Activated CD8-positive, alpha-beta T cell treated with anti-CD3 and anti-CD28 coated beads, Interleukin-2, amount 10 ng/mL, durations not matched to agents 7 days and 5 days (primary cell): Measurements from ENCODE around the gene TEAD1. TPM values are rescaled to one million over a fixed set of nuclear protein-coding genes. Genes with fewer than 3 reads are reported as not detected.

Source experiments
- ATAC-seq: fragments of 150-1000 bp; cut with Tn5 transposase; one replicate; pipeline ENCODE4 v1.10.0; 2021; ENCODE audit warnings: moderate library complexity
- CTCF ChIA-PET: fragments of 350-600 bp; sonication (Branson Sonifier 250); formaldehyde crosslinking; loops from one replicate; lab custom pipeline; 2021; ENCODE audit warnings: antibody characterized with exemption; lab: Charles Lee
- POLR2A ChIA-PET: fragments of 350-600 bp; sonication (Branson Sonifier 250); formaldehyde crosslinking; loops from one replicate; lab custom pipeline; 2021; ENCODE audit warnings: antibody characterized with exemption; lab: Charles Lee
- DNase-seq: peaks from one replicate; pipeline ENCODE4 v3.0.0-alpha.2; 2020
- H3K27ac Mint-ChIP-seq: one replicate; pipeline ENCODE4 v1.8.0; 2021; ENCODE audit warnings: mild to moderate bottlenecking, mixed read lengths
- H3K27me3 Mint-ChIP-seq: one replicate; pipeline ENCODE4 v1.8.0; 2021; ENCODE audit warnings: low read depth, mixed read lengths
- H3K36me3 Mint-ChIP-seq: one replicate; pipeline ENCODE4 v1.8.0; 2021; ENCODE audit warnings: low read depth, mixed read lengths
- H3K4me1 Mint-ChIP-seq: one replicate; pipeline ENCODE4 v1.8.0; 2021; ENCODE audit warnings: low read depth, mixed read lengths
- H3K4me3 Mint-ChIP-seq: one replicate; pipeline ENCODE4 v1.8.0; 2021; ENCODE audit warnings: mild to moderate bottlenecking, mixed read lengths
- H3K9me3 Mint-ChIP-seq: one replicate; pipeline ENCODE4 v1.8.0; 2022; ENCODE audit warnings: mixed read lengths; ENCODE audit not compliant: insufficient read depth
- total RNA-seq, 2 experiments: library from RNA; stranded (reverse); gene quantifications; one replicate each; pipeline ENCODE4 v1.2.3, GENCODE V29; 2021

TEAD1 gene
- total RNA-seq, 2 experiments from 2014 or later, result 0.05 TPM; not detected in 1

DNA sequence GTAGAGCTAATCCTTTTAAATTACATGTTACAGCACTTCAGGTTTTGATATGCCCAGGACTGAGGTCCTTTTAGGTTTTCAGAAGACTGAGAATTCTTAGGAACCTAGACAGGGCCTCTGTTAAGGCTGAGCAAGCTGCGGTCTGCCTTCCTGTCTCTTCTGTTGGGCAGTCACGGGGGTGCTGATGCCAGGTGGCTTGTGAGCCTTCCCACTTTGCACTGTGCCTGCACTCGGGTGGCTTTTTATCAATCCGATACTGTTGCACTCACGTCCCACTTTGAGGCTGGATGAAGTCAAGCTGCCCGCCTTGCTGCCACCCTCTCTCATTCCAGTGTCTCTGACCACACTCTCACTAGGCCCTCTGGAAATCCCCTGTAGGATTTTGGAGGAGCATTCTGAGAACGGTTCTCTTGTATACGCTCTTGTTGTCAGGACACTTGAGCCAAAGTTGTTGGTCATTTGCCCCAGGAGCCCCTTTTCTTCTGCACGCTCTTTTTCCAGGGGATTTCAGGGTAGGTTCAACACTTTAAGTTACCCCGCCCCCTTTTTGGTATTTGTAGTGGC lies 141.8 kb downstream of the TEAD1 start:
- Mint-ChIP-seq H3K27me3 (peaks cover 21% of the 10 kb centered on the region), H3K36me3 (no peaks in the 10 kb centered on the region), H3K27ac (no peak overlapping the region), H3K4me1 (peaks cover 25% of the 10 kb centered on the region), H3K9me3 (no peaks in the 10 kb centered on the region), H3K4me3 (no peak overlapping the region)
- CTCF ChIA-PET, result interaction anchor here (2.2 kb wide), 1 partner anchor 73 kb away, joined by 5 read pairs; no protein-coding TSS in a partner anchor
- DNase-seq (no peak), ATAC-seq (no peak)
- POLR2A ChIA-PET, result interaction anchor here (0.6 kb wide), 1 partner anchor 15 kb away, joined by 3 read pairs; no protein-coding TSS in a partner anchor

DNA sequence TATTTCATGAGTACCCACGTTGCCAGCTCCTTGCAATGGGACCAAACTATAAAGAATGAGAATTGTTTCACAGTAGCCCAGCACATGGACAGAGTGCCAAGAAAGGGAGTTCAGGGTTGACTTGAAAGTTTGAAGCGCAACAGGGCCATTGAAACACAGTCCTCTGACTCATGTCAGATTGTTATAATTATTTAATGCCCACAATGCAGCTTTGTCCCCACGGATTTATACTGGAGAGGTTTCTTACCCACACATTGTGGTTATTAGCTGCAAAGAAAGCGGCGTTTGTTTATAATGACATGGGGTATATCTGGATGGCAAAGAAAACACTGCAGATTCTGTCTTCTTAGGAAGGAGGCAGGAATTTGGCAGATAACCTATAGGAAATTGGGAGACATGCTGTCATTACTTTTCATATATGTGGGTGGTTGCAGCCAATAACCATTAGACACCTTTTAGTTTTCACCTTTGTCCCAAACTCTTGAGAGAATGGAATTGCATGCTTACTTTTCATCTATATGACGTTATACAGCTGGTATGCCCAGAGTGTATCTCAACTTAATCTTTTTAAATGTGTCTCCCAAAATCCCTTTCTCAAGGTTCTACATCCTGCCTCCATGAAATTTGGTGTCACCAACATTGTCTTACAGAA lies 143.6 kb downstream of the TEAD1 start:
- H3K27me3 Mint-ChIP-seq, result peaks cover 21% of the 10 kb centered on the region
- ChIA-PET POLR2A (no interaction called here), CTCF (no interaction called here)

DNA sequence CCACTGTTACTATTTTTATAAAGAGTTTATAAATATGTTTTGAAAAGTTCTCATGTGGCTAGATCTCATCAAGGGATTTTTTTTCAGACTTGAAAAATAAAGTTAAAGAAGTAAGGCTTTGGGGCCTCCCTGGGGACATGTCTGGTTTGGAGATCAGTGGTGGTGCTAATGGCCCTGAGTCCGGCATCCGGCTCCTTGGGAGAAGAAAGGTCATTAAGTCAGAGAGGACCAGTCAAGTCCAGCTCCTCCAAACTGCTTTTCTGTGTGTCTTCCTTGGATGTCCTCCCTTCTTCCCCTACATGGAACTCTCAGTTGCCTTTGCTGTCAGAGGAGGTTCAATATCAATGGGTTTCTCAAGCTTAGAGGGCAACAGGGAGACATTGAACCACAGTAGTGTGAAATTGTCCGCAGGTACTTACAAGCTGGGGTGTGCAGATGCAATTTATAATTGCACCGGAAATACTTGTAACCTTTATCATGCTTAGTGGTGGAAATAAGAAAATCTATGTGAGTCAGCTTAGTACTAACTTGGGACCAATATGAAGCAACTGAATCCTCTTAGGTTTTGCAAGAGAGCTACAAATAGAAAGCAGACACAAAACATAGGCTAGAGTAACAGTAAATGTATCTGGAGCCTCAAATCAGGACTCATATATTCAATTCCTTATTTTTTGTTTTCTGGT lies 144.3 kb downstream of the TEAD1 start:
- Mint-ChIP-seq H3K27ac (no peak overlapping the region), H3K36me3 (no peaks in the 10 kb centered on the region), H3K4me1 (peaks cover 14% of the 10 kb centered on the region), H3K9me3 (no peaks in the 10 kb centered on the region), H3K4me3 (no peak overlapping the region), H3K27me3 (peaks cover 21% of the 10 kb centered on the region)
- ChIA-PET CTCF (no interaction called here), POLR2A (no interaction called here)
- ATAC-seq (no peak), DNase-seq (no peak)

More for the DNA sequence above, 143.6 kb downstream of the TEAD1 start:
- ATAC-seq (no peak), DNase-seq (no peak)
- Mint-ChIP-seq H3K4me1 (peaks cover 14% of the 10 kb centered on the region), H3K27ac (no peak overlapping the region), H3K4me3 (no peak overlapping the region), H3K9me3 (no peaks in the 10 kb centered on the region), H3K36me3 (no peaks in the 10 kb centered on the region)

DNA sequence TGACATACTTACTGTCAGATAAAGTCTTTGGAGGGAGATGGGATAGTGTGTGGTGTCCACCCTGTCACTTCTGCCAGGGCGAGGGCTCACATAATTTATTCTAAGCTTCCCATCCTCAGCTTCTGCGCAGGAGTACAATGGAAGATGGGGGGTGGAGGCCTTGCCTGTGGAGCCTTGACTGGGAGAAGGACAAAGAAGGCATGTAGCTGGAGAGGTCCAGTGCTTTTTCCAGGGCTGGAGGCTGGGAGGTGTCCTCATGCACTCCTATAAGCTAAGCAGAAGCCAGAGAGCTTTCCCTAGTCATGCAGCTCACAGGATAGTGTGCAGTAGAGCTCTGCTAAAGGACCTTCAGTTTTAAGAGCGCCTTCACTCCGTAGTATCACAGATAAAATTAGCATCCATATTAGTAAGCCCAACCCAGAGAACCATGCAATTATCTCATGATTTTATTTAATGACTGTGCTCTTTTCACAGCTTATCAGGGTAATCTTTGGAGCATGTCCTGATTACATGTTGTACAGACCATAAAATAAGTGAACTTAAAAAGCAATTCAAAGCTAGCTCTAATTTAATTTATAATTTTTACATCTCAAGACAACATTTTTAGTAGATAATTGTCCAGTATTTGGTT lies 148.3 kb downstream of the TEAD1 start:
- Mint-ChIP-seq H3K27me3 (peaks cover 42% of the 10 kb centered on the region), H3K4me3 (no peak overlapping the region), H3K27ac (no peak overlapping the region), H3K4me1 (no peaks in the 10 kb centered on the region), H3K36me3 (no peaks in the 10 kb centered on the region), H3K9me3 (no peaks in the 10 kb centered on the region)
- no peak for DNase-seq
- ATAC-seq, result no peak
- ChIA-PET POLR2A (interaction anchor here (0.6 kb wide), 1 partner anchor 248 kb away, joined by 3 read pairs; no protein-coding TSS in a partner anchor), CTCF (no interaction called here)

DNA sequence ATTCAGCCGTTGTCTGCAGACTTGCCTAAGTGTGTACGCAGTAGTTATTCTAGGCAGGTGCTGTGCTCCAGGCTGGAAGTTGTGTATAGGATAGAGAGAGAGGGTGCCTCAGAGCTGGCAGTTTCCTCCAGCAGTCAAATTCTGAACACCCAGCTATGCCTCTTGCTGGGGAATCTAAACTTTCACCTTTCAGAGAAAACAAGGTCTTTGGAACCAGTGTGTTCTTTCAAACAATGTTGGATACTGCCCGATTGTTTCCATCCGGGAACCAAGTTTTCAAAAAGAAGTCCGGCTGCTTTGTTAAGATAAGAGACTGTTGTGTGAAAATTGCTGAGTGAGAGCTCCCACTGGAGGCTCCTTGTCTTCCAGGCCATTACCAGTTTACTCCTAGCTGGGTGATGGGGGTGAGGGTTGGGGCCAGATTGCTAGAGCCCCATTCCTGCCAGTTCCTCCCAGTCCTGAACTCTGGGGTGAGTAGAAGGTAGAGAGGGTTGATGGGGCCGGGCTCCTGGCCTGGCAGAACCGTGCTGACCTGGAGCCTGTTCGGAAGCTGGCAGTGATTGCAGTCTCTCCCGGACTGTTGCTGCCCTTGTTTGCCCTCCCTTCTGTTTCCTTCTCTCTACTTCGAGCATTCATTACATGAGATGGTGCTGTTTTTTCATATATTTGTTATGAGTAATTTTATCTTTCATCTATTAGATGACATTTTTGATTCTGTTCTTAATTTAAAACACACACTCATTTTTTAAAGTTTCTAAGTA lies 150.2 kb downstream of the TEAD1 start:
- DNase-seq, result no peak
- ChIA-PET CTCF (interaction anchor here (0.6 kb wide), 1 partner anchor 843 kb away, joined by 3 read pairs; no protein-coding TSS in a partner anchor), POLR2A (no interaction called here)
- Mint-ChIP-seq H3K36me3 (no peaks in the 10 kb centered on the region), H3K27ac (no peak overlapping the region), H3K4me1 (peaks cover 5% of the 10 kb centered on the region), H3K27me3 (peaks cover 57% of the 10 kb centered on the region), H3K4me3 (no peak overlapping the region), H3K9me3 (no peaks in the 10 kb centered on the region)
- no peak for ATAC-seq

DNA sequence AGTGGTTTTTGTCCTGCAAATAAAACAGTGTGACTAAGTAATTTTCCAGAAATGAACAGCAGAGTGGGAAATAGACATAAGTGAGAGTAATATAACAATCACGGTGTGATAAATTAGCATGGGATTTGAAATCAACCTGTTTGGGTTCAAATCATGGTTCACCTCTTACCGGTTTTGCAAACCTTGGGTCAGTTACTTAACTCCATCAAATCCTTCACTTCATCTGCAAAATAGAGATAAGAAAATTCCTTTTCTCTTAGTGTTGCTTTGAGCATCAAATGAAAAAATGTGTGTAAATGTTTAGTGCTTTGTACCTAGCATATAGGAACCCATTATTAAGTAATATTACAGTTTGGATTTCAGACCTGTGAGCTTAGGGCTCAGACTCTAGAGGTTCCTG lies 152.2 kb downstream of the TEAD1 start:
- H3K36me3 Mint-ChIP-seq, result no peaks in the 10 kb centered on the region
- no peak for ATAC-seq
- ChIA-PET POLR2A (no interaction called here), CTCF (no interaction called here)
- no peaks in the 10 kb centered on the region for H3K9me3 Mint-ChIP-seq
- DNase-seq, result no peak
- no peak overlapping the region for H3K4me3 Mint-ChIP-seq
- H3K4me1 Mint-ChIP-seq, result peaks cover 5% of the 10 kb centered on the region
- H3K27me3 Mint-ChIP-seq, result peaks cover 71% of the 10 kb centered on the region
- H3K27ac Mint-ChIP-seq, result no peak overlapping the region

DNA sequence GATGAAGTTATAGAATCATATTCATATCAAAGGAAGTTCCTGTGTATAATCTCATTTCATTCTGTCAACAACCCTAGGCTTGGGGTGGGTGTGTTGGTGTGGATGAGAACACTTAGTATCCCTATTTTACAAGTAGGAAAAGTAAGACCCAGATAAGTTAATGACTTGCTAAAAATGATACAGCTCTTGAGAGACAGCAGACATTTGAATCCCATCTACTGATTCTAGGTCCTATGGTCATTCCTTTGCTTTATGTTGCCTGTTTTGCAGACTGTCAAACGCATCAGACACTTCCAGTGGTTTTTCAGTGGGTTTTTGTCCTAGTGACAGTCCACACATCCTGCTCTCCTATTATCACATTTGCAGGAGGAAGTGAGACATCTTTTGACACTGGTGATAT lies 153.1 kb downstream of the TEAD1 start:
- no peak overlapping the region for H3K27ac Mint-ChIP-seq
- H3K4me3 Mint-ChIP-seq, result no peak overlapping the region
- H3K36me3 Mint-ChIP-seq, result no peaks in the 10 kb centered on the region
- DNase-seq, result no peak
- no peak for ATAC-seq
- ChIA-PET POLR2A (no interaction called here), CTCF (interaction anchor here (1.4 kb wide), 1 partner anchor 496 kb away, joined by 7 read pairs; no protein-coding TSS in a partner anchor)
- no peaks in the 10 kb centered on the region for H3K9me3 Mint-ChIP-seq
- H3K4me1 Mint-ChIP-seq, result peaks cover 5% of the 10 kb centered on the region
- H3K27me3 Mint-ChIP-seq, result peaks cover 66% of the 10 kb centered on the region

DNA sequence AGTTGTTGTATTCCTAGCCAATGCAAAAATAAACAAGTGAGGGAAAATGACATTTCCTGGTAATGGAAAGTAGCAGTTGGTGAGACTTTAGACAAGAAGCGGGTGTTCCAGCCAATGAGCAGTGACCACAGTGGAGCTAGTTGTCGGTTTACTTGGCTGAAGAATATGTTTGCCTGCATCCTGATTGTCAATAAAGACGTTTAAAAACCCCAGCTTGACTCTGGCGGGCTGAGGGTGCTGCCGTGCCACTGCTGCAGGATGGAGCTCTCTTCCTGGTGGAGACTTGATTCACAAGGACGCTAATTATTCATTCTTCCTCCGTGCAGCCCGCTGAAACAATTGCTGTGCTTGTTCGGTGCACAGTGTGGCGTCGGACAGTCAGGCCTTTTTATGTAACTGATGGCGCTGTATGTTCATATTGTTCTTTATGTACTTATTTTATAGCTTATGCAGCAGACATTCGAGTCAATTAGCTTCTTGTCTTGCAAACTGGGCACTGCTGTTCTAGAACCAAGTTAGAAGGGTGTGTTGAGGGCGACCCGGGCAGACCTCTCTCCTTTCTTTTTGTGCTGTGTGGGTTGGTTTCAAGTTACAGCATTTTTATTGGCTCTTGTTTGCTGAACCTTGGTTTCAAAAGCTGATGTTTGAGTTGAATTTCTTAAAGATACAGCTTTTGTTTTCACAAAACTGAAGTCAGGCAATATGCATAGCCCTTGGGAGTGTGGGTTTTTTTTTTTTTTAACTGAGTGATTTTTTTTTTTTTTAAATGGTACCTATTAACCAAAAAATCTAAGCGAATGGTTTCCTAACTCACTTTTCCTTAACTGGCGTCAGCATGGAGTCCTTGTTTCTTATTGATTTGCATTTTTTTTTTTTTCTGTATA lies 153.9 kb downstream of the TEAD1 start:
- no peak for ATAC-seq
- DNase-seq, result no peak
- Mint-ChIP-seq H3K27me3 (peaks cover 65% of the 10 kb centered on the region), H3K36me3 (no peaks in the 10 kb centered on the region), H3K27ac (no peak overlapping the region), H3K4me1 (peaks cover 5% of the 10 kb centered on the region), H3K4me3 (peak overlapping the region; percentile 18), H3K9me3 (no peaks in the 10 kb centered on the region)
- POLR2A ChIA-PET, result interaction anchor here (0.9 kb wide), 1 partner anchor 18 kb away, joined by 3 read pairs; no protein-coding TSS in a partner anchor
- CTCF ChIA-PET, result interaction anchor here (1.4 kb wide), 1 partner anchor 497 kb away, joined by 7 read pairs; no protein-coding TSS in a partner anchor

DNA sequence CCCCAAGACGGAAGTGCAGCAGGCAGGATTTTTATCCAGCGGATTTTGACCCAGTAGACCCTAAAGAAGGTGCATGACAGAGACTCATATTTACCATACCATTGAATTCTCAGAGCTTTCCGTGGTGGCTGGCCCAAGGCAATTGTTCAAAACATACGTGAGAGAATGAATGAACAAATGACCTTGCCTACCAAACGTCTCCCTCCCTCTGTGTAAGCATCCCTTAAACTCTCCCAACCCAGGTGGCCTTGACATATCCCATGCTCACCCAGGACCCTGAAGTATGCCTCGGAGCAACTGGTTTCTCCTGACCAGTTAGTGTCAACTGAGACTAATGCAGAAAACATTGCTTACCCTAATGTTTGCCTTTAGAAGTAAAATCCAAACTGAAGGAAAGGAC lies 154.9 kb downstream of the TEAD1 start:
- Mint-ChIP-seq H3K27me3 (peaks cover 65% of the 10 kb centered on the region), H3K4me3 (no peak overlapping the region), H3K9me3 (no peaks in the 10 kb centered on the region), H3K27ac (no peak overlapping the region), H3K36me3 (no peaks in the 10 kb centered on the region), H3K4me1 (peaks cover 5% of the 10 kb centered on the region)
- POLR2A ChIA-PET, result no interaction called here
- CTCF ChIA-PET, result no interaction called here
- DNase-seq (no peak), ATAC-seq (no peak)

DNA sequence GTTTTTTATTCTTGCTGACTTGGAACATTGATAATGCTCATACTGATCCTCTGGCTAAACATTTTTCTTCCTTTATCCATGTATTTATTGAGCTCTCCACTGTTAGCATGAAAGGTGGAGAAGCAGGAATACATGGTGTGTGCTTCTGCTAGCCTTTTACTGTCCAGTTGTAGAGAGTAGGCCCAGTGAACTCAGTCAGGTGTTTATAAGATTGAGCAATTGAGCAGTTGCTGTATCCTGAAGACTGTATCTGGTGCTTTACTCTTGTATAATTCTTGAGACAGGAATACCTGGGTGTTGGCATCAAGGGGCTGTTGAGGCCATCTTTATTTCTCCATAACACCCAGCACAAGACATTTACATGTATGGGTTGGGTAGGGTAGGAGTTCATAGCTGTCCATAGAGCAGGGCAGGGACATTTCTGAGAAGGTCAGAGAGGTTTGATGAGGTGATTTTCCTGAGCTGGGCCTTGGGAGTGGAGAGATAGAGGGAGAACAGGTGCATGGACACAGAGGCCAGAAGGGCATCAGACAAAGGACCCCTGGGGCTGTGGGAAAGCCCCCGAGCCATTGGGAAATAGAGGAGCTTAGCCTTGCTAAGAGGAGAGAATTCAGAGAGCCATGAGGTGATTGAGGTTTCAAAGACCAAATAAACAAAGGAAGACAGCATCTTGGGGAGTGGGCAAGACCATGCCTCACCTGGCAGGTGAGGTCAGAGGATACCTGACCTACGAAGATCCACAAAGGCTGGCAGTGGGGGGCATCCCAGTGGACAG lies 155.5 kb downstream of the TEAD1 start:
- H3K36me3 Mint-ChIP-seq, result no peaks in the 10 kb centered on the region
- peaks cover 64% of the 10 kb centered on the region for H3K27me3 Mint-ChIP-seq
- ChIA-PET POLR2A (no interaction called here), CTCF (no interaction called here)
- no peak overlapping the region for H3K4me3 Mint-ChIP-seq
- DNase-seq, result no peak
- no peaks in the 10 kb centered on the region for H3K9me3 Mint-ChIP-seq
- peaks cover 5% of the 10 kb centered on the region for H3K4me1 Mint-ChIP-seq
- no peak overlapping the region for H3K27ac Mint-ChIP-seq
- no peak for ATAC-seq
